GM18511 (cell line): ENCODE measurements around the gene LIPC.

ENCODE experiments used
- ATAC-seq: cut with Tn5 transposase; IDR thresholded peaks from one replicate; pipeline ENCODE4 v1.9.1; 2021; ENCODE audit warnings: mild to moderate bottlenecking, moderate library complexity; ENCODE audit not compliant: unreplicated experiment

The LIPC gene

DNA sequence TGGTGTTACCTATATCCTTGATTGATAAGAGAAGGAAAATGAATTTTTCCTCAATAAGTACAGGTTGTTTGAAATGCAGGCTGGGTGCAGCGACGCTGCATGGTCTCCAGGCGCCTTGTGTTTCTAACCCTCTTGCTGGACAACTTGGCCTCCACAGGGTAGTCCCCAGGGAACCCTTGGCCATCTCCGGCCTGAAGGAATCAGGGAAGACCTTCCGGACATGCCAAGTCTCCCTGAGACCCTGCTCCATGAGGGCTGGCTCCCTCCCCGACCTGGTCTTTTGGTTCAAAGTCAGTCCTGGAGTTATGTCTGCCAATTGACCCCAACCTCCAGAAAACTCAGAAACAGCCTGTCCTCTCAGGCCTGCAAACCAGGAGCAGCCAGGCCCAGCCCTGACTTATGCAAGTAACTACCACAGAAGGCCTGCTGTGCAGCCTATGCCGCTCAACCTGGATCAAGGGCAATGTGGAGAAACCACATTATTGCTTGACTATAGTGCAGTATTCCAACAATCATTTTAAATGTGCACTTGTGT lies 98.3 kb downstream of the LIPC start:
- ATAC-seq: no peak

DNA sequence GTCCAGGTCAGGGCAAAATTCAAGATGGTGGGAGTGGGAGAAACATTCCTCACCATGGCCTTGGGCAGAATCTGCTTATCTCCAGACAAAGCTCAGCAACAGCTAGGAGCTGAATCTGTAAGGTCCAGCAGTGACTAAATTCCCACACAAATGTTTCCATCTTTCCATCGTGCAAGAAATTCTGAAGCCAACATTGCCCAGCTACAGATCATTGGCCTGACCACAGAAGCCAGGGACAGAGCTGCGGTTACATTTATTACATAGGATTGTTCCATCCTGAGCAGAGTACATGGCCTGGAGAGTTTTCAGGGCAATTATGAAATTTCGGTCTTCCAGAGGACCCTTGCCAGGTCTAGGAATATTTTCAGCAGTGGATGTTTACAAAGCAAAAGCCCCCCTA lies 100.3 kb downstream of the LIPC start:
- ATAC-seq: no peak

DNA sequence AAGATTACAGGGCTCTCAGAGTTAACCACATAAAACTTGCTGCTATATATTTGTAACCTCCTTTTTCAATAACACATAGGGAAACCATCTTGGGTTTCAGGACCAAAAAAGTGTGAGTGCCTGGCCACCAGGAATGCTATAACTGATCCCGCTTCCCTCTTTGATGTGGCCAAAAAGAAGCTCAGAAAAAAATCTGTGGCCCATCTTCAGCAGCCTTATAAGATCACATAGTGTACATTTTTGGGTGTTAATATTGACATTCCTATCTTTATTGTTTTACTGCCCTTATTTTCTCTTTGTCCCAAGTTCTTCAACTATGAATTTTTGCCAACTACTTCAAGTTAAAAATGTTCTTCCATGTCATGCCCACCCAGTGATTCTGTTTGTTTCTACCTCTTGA lies 102.8 kb downstream of the LIPC start:
- ATAC-seq: no peak

DNA sequence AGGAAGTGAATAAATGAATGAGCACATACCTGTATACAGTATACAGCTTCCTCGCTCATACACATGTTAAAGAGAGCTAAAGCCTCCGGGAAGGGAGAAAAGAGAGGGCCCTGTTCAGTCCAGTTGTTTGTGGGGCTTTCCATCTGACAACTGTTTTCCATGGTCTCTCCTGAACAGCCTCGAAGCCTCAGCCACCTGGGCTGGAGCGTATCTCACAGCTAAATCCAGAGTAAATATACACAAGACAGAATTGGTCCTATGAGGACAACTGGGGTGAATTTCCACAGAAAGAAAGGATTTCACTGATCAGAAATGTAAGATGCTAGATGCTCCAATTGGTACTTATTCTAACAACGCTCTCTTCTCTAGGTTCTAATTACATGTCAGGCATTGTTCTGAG lies 103.5 kb downstream of the LIPC start:
- no peak for ATAC-seq

DNA sequence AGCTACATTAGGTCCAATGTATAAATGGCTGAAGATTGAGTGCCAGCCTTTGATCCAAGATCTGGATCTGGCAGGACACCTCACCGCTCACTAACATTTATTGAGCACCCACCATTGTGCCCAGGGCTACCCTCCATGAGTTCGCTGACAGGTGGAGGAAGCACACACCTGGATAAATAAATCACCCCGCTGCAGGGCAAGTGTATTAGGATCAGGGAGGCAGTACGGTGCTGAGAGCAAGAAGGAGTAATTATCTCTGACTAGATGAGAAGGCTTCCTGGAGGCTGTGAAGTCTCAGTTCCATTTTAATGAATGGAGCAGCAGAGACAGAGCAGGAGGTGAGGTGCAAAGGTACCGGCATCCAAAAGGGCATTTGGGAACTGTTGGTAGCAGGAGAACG lies 104.1 kb downstream of the LIPC start:
- ATAC-seq: no peak

DNA sequence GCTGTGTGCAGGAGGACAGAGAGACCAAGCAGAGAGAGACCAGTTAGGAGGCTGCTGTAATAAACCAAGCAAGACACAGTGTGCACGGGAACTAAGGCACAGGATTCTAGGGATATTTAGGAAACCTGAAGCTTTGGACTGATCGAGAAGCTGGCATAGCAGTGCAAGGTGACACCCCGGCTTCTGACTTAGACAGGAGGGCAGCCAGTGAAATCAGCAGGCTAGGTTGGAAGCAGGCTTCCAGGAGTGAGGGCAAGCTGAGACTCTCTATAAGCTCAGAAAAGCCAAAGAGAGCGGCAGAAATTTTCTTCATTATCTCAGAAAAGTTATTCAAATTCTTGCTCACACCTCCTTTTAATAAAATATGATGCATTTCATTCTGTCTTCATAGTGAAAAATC lies 104.6 kb downstream of the LIPC start:
- ATAC-seq: no peak

DNA sequence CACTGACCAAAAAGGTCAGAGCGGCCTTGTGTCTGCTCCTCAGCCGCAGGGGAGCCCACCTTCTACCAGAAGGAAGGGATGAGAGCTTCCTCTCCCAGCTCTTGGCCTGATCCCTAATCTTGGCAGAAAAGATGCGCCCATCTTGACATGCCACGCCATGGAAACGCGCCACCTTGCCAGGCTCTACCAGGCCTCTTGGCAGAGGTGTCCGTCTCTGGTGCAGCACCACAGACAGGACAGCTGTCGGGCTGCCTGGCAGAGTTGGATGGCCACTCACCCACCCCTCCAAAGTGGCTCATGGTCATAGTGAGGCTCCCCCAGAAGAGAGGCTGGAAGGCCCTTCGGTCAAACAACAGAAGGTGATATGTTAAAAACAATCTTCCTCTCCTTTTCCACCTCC lies 105.2 kb downstream of the LIPC start:
- no peak for ATAC-seq

DNA sequence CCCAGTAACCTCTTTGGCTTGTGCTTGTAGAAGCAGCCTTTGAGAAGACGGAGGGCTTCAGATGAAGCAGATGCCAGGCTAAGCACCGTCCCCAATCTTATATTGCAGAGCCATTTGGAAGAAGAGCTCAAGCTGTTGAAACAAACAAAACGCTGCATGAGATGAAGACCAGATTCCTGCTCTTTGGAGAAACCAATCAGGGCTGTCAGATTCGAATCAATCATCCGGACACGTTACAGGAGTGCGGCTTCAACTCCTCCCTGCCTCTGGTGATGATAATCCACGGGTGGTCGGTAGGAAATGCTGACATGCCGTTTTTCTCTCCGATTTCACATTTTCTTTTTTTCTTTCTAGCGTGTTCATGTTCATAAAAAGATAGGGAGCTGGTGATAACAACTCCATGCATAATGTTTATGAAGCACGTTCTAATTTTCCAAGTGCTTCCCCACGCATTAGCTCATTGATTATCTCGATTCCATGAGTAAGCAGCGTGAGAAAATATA lies 106.5 kb downstream of the LIPC start:
- no peak for ATAC-seq

DNA sequence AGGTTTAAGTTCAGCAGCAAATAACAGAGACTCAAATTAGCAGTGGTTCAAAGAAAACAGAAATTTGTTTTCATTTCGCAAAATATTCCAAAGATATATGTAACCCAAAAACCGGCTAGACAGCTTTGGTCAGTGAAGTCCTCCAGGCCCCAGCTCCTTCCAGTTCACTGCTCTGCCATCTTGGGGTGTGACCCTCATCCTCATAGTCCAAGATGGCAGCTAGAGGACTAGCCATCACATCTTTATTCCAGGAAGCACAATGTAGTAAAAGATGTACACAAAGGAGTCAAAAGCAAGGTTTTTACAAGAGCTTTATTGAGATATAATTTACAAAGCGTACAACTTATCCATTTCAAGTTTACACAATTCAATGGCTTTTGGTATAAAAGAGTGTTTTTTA lies 107.1 kb downstream of the LIPC start:
- no peak for ATAC-seq

DNA sequence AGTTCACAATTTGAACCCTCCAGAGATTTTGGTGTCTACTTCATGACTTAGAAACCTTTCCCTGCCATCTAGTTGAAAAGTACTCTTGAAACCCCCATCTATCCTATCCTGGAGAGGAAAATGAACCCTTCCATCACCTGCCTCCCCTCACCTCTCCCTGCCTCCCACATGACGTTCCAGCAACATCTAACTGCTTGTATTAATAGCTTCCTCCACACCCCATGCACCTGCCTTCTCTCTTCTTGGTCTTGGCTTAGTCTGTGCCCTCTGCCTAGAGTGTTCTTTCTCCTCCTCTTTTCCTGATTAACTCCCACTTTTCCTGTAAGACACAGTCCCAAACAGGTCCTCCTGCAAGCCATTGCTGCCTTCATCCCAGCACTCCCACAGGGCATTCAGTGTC lies 107.8 kb downstream of the LIPC start:
- ATAC-seq: no peak

DNA sequence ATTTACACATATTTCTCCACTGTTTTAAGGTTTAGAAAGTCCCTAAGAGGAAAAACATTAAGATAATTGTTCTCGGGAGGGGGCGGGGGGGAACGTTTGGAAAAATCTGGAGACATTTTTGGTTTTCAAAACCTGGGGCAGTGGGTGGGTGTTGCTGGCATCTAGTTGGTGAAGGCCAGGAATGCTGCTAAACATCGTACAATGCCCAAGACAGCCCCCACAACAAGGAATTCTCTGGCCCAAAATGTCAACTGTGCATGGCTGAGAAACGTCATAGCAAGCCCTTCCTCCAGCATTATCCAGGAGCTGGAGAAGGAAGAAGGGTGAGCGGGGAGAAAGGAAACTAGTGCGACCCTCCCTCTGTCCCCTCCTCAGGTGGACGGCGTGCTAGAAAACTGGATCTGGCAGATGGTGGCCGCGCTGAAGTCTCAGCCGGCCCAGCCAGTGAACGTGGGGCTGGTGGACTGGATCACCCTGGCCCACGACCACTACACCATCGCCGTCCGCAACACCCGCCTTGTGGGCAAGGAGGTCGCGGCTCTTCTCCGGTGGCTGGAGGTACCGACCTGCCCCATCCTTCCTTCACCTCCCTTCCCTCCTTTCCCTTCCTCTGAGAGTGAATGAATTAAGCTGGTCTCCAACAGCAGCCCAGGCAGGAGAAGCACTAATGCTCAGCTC lies 109.8 kb downstream of the LIPC start:
- ATAC-seq: no peak

DNA sequence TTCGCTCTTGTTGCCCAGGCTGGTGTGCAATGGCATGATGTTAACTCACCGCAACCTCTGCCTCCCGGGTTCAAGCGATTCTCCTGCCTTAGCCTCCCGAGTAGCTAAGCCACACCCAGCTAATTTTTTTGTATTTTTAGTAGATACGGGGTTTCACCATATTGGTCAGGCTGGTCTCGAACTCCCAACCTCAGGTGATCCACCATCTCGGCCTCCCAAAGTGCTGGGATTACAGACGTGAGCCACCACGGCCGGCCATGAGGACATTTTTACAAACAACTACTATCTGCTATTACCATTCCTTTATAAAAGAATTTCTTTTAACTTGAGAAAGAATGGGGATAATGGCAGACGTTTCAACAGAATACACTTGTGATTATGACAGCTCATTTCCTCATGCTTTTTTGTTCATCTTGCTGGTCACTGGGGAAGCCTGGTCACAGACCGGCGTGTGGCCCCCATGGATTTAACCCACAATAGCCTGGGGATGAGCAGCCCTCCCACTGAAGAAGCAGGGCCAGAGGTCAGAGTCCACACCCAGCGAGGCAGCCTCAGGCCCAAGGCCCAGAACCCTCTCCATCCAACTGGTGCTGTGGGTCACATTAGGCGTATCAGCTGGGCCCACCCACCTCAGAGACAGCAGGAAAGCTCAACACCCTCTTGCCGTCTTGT lies 112.0 kb downstream of the LIPC start:
- ATAC-seq: no peak

DNA sequence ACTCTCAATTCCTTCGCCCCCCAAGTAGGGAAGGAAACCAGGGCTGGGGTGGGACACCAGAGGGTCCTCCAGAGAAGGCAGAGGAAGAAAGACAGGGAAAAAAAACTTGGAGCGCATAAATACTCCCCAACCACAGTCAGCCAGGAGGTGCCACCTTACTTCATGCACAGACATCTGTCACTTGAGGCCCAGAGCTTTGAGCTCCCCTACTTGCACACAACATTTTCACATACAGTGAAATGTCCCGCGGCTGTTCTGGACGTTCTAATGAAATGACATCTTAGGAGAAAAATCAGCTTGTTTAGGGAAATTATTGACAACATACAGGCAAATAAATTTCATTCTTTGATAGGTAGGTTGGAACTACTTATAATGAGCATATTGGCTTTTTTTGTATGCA lies 113.0 kb downstream of the LIPC start:
- ATAC-seq: no peak

DNA sequence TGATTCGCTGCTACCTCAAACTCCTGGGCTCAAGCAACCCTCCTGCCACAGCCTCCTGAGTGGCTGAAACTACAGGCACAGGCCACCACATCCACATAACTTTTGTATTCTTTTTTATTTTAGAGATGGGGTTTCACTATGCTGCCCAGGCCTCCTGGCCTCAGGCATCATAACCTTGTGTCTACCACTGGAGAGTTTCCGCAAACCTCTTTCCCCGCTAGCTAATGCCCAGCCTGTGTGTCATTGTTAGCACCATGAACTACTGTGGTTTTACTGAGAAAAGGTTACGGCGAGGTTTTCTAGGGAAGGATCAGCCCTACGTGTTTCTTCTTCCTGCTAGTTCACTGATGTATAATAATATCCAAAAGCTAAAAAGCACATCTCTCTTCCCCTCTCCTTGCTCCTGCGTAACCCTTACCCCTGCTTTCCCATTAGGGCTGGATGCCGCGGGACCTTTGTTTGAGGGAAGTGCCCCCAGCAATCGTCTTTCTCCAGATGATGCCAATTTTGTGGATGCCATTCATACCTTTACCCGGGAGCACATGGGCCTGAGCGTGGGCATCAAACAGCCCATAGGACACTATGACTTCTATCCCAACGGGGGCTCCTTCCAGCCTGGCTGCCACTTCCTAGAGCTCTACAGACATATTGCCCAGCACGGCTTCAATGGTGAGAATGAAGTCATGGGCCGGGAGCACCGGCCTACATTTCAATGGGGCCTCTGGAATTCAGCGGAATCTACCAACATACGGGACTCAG lies 113.7 kb downstream of the LIPC start:
- no peak for ATAC-seq

DNA sequence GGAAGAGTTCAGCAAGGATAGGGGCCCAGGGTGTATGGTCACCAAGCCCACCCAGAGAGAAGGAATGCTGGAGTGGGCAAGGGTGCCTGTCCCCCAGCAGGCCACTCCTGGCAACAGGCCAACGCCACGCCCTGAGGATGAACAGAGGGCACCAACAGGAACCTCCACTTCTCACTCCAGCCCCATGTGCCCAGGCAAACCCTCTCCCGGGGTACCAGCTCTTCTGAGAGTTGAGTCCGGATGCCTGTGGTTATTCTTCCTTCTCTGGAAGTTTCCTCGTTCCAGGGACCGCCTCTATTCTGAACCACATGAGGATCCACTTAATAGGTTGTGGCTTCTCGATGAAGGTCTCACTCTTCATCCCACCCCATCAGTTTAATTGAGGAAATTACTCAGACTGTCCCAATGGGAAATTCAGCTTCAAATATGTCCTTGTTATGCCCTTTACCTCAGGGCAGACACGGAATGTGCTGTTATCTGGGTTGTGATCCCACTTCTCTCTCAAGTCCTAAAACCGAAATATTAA lies 114.3 kb downstream of the LIPC start:
- no peak for ATAC-seq

DNA sequence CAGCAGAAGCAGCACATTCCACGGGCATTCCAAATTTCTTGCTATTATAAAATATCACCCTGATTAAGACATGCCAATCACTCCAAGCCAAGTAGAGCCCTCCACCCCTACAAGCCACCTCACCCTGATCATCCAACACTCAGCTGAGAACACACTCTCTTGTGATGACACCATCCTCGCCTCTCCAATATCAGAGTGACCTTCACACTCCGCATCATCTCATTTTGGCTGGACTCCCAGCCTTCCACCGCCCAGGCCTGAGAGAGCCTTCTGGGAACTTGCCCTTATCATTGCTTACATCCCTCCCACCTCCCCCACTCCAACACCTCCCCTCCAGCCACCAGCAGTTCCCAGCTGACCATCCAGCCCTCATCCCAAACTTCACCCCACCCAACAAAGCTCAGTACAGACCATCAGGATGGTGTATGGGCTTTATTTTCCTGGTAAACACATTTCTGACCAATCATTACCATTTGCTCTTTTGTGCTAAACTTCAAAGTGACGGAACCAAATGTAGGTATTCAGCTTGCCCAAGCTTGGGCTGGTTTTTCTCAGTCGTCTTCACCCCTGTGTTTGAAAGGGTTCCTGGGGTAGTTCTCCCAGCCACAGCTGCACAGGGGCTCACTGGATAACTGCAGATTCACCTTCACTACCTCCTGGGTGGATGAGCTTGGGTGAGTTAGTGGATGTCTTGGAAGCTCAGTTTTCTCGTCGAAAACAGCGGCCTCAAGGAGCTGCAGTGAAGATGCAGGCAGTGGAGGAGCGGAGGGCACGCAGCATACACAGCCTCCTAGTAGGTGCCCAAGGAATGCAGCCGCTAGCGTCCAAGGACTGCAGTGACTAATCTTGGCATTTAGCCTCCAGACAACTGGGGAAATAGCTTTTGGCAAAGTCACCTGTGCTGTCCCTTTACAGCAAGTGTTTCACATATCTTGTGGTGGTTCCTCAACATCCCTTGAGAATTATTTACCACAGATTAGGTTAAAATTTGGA lies 115.1 kb downstream of the LIPC start:
- ATAC-seq: no peak

DNA sequence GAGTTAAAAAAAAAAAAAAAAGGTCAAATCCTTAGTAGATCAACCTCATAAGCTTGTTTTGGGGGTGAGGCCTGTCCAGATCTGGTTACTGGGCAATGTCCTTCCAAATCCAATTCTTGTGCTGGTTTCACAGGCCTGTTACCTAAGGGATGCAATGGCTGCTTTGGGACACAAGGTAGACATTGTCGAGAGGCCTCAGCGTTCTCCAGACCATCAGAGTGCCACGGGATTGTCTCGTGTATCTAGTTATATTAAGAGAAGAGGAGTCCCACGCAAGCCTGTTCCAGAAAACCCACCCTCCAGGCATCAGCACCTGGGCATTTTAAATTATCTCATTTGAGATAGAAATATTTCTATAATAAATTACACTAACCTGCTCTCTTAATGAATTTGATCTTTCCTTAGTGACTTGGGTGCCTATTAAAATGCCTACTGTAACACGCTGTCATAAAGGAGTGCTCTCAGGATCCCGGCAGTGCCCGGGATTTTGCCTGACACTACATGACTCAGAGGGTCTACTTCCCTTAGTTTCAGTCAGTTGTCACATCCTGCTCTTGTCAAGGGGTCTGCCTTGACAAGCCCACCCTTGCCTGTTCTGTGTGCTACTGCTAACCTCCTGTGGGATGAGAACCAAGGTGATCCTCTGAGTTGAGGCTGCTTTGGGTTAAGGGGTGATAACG lies 116.0 kb downstream of the LIPC start:
- no peak for ATAC-seq

DNA sequence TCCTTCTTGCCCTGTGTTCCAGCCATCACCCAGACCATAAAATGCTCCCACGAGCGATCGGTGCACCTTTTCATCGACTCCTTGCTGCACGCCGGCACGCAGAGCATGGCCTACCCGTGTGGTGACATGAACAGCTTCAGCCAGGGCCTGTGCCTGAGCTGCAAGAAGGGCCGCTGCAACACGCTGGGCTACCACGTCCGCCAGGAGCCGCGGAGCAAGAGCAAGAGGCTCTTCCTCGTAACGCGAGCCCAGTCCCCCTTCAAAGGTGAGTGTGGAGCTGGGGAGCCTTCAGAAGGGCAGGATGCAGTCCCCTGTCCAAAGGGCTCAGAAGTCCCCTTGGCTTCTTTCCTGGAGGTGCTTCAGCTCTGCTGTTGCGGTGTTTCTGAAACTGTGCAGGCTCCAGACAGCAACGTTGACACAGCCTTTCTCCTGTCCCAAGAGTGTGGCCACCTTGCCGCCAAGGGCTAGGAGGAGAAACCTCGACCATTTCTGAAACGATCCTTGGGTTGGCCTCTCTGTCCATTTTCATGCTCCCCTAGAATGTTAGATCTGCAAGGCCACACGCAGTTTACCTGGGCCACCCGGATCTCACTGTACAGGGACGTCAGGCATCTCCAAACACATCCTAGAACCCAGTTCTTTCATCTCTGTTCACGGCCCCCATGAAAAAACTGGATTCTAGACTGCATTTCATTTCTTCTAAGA lies 116.7 kb downstream of the LIPC start:
- ATAC-seq: no peak
